A673 (cell line): ENCODE data around the gene ARMC10.

Experiments used
- CTCF ChIP-seq: fragments of 300-800, 200-600 bp; sonication (generic); conservative IDR thresholded peaks from 2 replicates; pipeline ENCODE4 v1.5.1; 2017; ENCODE audit warnings: low read depth, mild to moderate bottlenecking, antibody characterized with exemption, low read length, moderate library complexity, mixed read lengths
- EZH2 ChIP-seq: fragments of 200-600 bp; sonication (generic); IDR thresholded peaks from 2 replicates; pipeline ENCODE4 v1.6.1; 2017; ENCODE audit warnings: borderline replicate concordance, low read depth, mild to moderate bottlenecking, mixed read lengths, antibody characterized with exemption, low read length; ENCODE audit not compliant: poor library complexity, severe bottlenecking

DNA sequence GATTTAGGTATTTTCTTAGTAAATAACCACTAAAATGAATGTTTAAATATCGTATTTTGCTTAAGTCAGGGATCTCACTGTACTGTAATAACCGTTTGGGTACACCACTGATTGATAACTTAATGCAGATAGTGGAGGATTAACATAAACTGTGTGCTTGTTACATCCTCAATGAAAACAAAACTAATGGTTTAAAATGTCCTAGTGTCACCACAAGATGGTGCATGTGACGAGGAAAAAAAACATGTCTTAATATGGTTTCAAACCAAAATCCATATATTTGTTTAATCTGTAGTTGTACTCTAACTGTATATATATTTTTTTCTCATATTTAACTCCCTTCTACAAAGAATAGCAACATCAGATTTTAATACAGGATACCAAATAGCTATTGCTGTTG, 19.2 kb downstream of the ARMC10 start:
- TF ChIP-seq CTCF (no peak; the same call in 1 of the 2 replicates), EZH2 (no peak)
